Measurements from ENCODE around the gene RASL10A. TPM values are rescaled to one million over a fixed set of nuclear protein-coding genes. Genes with fewer than 3 reads are reported as not detected.

The RASL10A gene
- total and polyA plus RNA-seq, 2 experiments from 2014 or later = 0.20 TPM; not detected in 1

DNA sequence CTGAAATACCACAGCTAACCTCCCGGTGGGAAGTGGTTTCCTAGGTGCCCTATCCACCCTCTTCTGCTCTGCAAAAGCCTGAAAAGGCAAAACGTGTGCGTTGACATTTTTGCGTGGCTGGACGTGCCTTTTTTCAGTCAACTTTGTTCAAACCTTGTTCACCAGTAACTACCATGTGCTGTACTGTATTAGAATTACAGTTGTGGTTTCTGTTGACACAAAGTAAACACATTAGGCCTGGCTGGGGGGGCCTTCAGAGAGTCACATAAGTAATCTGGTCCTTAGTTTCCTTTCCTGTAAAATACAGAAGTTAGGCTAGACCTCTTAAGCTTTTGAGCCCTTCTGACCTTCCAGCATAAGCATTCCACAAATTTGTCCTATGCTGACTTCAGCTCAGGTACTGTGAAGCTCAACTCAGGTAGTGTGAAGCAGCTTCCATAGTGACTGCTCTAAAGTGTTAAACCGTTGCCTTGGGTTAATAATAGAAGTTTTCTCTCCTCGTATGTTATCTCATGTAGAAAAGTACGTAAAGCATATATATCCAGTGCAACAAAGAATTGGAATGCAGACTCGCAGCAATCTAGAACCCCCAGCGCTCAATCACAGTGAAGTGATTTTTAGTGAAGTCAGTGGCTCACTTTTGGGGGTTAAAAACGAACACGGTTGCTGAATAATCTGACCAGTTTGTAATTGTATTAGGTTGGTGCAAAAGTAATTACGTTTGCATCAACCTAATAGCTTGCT is 45.6 kb downstream of the RASL10A start:
- peaks cover 85% of the 10 kb centered on the region for H3K79me2 ChIP-seq (ENCODE audit: insufficient read depth)
- H3K9me3 ChIP-seq (ENCODE audit: low read depth) = no peaks in the 10 kb centered on the region
- peak overlapping the region; percentile 95 for H3K4me2 ChIP-seq (ENCODE audit: unreplicated experiment)
- 9 to 10% methylated on average over 13 of the region's 13 CpGs for WGBS, 2 experiments (ENCODE audit: low coverage in 1 of 2, low lambda C conversion rate in 2 of 2, missing lambda C conversion rate in 2 of 2)
- H3K4me1 ChIP-seq (ENCODE audit: insufficient read depth) = peaks cover 35% of the 10 kb centered on the region
- H2AFZ ChIP-seq = no peak overlapping the region
- peak; percentile 38 for DNase-seq
- H3K36me3 ChIP-seq (ENCODE audit: low read depth) = peaks cover 28% of the 10 kb centered on the region
- peak overlapping the region; percentile 99 for H3K4me3 ChIP-seq
- TF ChIP-seq EZH2 (IDR thresholded peaks at IDR 0.05; ENCODE audit: insufficient read depth, poor library complexity, severe bottlenecking) (no peak), EZH2phosphoT487 (IDR thresholded peaks at IDR 0.05; ENCODE audit: insufficient read depth, low read depth) (no peak)
- H4K20me1 ChIP-seq (ENCODE audit: insufficient read depth) = peaks cover 50% of the 10 kb centered on the region; the same call in 1 of the 2 replicates
- H3K9ac ChIP-seq = peak overlapping the region; percentile 100
- H3K27me3 ChIP-seq (replicated peaks; ENCODE audit: insufficient read depth) = no peaks in the 10 kb centered on the region
- peaks cover 21% of the 10 kb centered on the region for H3F3A ChIP-seq (ENCODE audit: insufficient read depth)
- H3K9me2 ChIP-seq (ENCODE audit: insufficient read depth) = no peaks in the 10 kb centered on the region
- H3K27ac ChIP-seq = peak overlapping the region; percentile 98
- in situ Hi-C loops (cut with MboI) = no loop called here

- no peak for TF ChIP-seq EZH2 (IDR thresholded peaks at IDR 0.05; ENCODE audit: insufficient read depth, poor library complexity, severe bottlenecking)
- no peak for TF ChIP-seq EZH2phosphoT487 (IDR thresholded peaks at IDR 0.05; ENCODE audit: insufficient read depth, low read depth)
- H3K27ac ChIP-seq = peak overlapping the region; percentile 98
- H3K4me2 ChIP-seq (ENCODE audit: unreplicated experiment) = peak overlapping the region; percentile 95
- no peaks in the 10 kb centered on the region for H3K9me3 ChIP-seq (ENCODE audit: low read depth)
- H3K9me2 ChIP-seq (ENCODE audit: insufficient read depth) = no peaks in the 10 kb centered on the region
- H3K79me2 ChIP-seq (ENCODE audit: insufficient read depth) = peaks cover 78% of the 10 kb centered on the region
- H3K36me3 ChIP-seq (ENCODE audit: low read depth) = peaks cover 21% of the 10 kb centered on the region
- H3K4me1 ChIP-seq (ENCODE audit: insufficient read depth) = peaks cover 35% of the 10 kb centered on the region
- H4K20me1 ChIP-seq (ENCODE audit: insufficient read depth) = peaks cover 48% of the 10 kb centered on the region; the same call in 1 of the 2 replicates
- peak overlapping the region; percentile 99 for H3K4me3 ChIP-seq
- no peaks in the 10 kb centered on the region for H3K27me3 ChIP-seq (replicated peaks; ENCODE audit: insufficient read depth)
- peaks cover 18% of the 10 kb centered on the region for H3F3A ChIP-seq (ENCODE audit: insufficient read depth)
- H2AFZ ChIP-seq = no peak overlapping the region
- WGBS, 2 experiments (ENCODE audit: low coverage in 1 of 2, low lambda C conversion rate in 2 of 2, missing lambda C conversion rate in 2 of 2) = 1 to 2% methylated on average over 14 of the region's 14 CpGs
- peak overlapping the region; percentile 100 for H3K9ac ChIP-seq
- in situ Hi-C loops (cut with MboI) = no loop called here
- peak; percentile 46 for DNase-seq
These were observed 46.3 kb downstream of the RASL10A start for GRCh38 chr22:29269230-29269604.

DNA sequence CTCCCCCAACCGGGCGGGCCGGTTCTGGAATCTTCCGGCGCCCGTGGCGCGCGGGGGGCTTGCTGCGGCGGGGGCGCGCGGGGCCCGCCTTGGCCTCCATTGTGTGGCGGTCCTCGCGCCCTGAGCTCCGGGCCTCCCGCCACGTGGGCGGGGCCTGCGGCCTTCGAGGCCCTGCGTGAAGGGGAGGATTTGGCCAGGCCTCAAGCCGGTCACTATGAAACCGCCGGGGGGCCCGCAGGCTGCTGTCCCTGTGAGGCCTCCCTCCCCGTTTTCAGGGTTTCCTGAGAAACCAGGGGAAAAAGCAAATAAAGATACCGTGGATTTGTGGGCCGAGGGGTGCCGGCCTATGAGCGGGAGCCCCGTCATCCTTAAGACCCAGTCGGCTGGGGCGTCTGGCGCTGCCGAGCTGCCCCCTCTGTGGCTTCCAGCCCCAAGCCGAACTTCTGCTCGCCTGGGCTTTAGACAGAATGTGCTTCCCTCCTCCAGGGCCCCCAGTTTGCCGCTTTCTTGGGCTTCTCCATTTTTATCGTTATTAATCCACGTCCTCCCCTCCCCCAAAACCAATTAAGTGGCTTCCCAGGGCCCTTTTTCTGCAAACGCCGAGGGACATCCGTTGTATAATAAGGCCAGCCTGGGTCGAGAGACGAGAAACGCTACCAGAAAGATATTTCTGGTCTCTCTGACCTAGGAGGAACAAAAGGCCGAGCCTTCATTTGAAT is 46.8 kb downstream of the RASL10A start:
- H3K27ac ChIP-seq = peak overlapping the region; percentile 98
- peak; percentile 86 for DNase-seq
- peaks cover 18% of the 10 kb centered on the region for H3F3A ChIP-seq (ENCODE audit: insufficient read depth)
- in situ Hi-C loops (cut with MboI) = no loop called here
- TF ChIP-seq EZH2phosphoT487 (IDR thresholded peaks at IDR 0.05; ENCODE audit: insufficient read depth, low read depth) (no peak), EZH2 (IDR thresholded peaks at IDR 0.05; ENCODE audit: insufficient read depth, poor library complexity, severe bottlenecking) (no peak)
- H4K20me1 ChIP-seq (ENCODE audit: insufficient read depth) = peaks cover 42% of the 10 kb centered on the region; the same call in 1 of the 2 replicates
- peaks cover 35% of the 10 kb centered on the region for H3K4me1 ChIP-seq (ENCODE audit: insufficient read depth)
- H3K27me3 ChIP-seq (replicated peaks; ENCODE audit: insufficient read depth) = no peaks in the 10 kb centered on the region
- peak overlapping the region; percentile 95; the same call in 1 of the 2 replicates for H2AFZ ChIP-seq
- peaks cover 17% of the 10 kb centered on the region for H3K36me3 ChIP-seq (ENCODE audit: low read depth)
- peaks cover 73% of the 10 kb centered on the region for H3K79me2 ChIP-seq (ENCODE audit: insufficient read depth)
- no peaks in the 10 kb centered on the region for H3K9me3 ChIP-seq (ENCODE audit: low read depth)
- H3K4me2 ChIP-seq (ENCODE audit: unreplicated experiment) = peak overlapping the region; percentile 95
- WGBS, 2 experiments (ENCODE audit: low coverage in 1 of 2, low lambda C conversion rate in 2 of 2, missing lambda C conversion rate in 2 of 2) = 2 to 3% methylated on average over 39 to 50 of the region's 51 CpGs
- no peaks in the 10 kb centered on the region for H3K9me2 ChIP-seq (ENCODE audit: insufficient read depth)
- H3K9ac ChIP-seq = peak overlapping the region; percentile 100
- peak overlapping the region; percentile 99 for H3K4me3 ChIP-seq

DNA sequence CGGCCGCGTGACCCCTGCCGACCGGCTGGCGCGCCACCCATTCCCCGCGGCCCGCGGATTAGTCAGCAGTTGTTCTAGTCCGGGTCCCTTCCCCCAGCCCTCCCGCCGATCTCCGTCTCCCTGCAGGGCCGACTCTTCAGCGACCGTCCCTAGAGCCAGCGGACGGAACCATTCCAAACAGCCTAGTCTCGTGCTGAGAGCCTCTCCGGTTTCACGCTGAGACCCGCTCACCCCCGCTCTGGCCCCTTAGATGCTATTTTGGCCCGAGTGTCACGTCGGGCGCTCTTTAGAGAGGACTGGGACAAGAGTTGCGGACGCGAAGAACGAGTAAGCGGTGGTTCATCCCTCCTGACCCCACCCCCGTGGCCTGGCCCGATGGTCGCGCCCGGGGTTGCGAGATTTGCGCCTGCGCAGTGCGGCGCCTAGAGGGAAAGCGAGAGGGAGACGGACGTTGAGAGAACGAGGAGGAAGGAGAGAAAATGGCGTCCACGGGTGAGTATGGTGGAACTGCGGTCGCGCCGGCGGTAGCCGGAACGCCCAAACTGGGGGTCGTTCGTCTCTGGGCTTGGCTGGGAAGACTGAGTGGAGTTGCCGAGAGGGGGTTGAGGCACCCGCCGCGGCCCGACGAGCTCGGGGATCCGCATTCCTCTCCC is 47.5 kb downstream of the RASL10A start, which contains the start of the genes EWSR1 and RHBDD3:
EWSR1 (plus strand) TSS at position 411 of the 653 bp plus-strand sequence; CDS start at position 480, 69 bp downstream.
RHBDD3 (minus strand) TSS at position 124 of the 653 bp plus-strand sequence. CDS start 2,355 bp downstream, outside the sequence.
- peaks cover 11% of the 10 kb centered on the region for H3K36me3 ChIP-seq (ENCODE audit: low read depth)
- WGBS, 2 experiments (ENCODE audit: low coverage in 1 of 2, low lambda C conversion rate in 2 of 2, missing lambda C conversion rate in 2 of 2) = 1% methylated on average over 38 to 67 of the region's 67 CpGs
- in situ Hi-C loops (cut with MboI) = no loop called here

More for the DNA sequence above, 47.5 kb downstream of the RASL10A start, which contains the start of the genes EWSR1 and RHBDD3:
- H2AFZ ChIP-seq = peak within 1 kb of the TSS; percentile 95
- H3K9me2 ChIP-seq (ENCODE audit: insufficient read depth) = no peaks in the 10 kb centered on the region
- peak within 1 kb of the TSS; percentile 98 for H3K27ac ChIP-seq
- peaks cover 13% of the 10 kb centered on the region for H3F3A ChIP-seq (ENCODE audit: insufficient read depth)
- no peak for TF ChIP-seq EZH2 (IDR thresholded peaks at IDR 0.05; ENCODE audit: insufficient read depth, poor library complexity, severe bottlenecking)
- no peak for TF ChIP-seq EZH2phosphoT487 (IDR thresholded peaks at IDR 0.05; ENCODE audit: insufficient read depth, low read depth)
- peaks cover 38% of the 10 kb centered on the region; the same call in 1 of the 2 replicates for H4K20me1 ChIP-seq (ENCODE audit: insufficient read depth)
- peaks cover 35% of the 10 kb centered on the region for H3K4me1 ChIP-seq (ENCODE audit: insufficient read depth)
- H3K9ac ChIP-seq = peak within 1 kb of the TSS; percentile 100
- peak within 1 kb of the TSS; percentile 99 for H3K4me3 ChIP-seq
- H3K9me3 ChIP-seq (ENCODE audit: low read depth) = no peaks in the 10 kb centered on the region
- peak; percentile 99 for DNase-seq
- peaks cover 66% of the 10 kb centered on the region for H3K79me2 ChIP-seq (ENCODE audit: insufficient read depth)
- H3K27me3 ChIP-seq (replicated peaks; ENCODE audit: insufficient read depth) = no peaks in the 10 kb centered on the region
- peak within 1 kb of the TSS; percentile 95 for H3K4me2 ChIP-seq (ENCODE audit: unreplicated experiment)

All from GM23248 (cell line).